Endothelial cell (in vitro differentiated cells): ENCODE measurements around the gene SPACDR. TPM values are rescaled to one million over a fixed set of nuclear protein-coding genes. Genes with fewer than 3 reads are reported as not detected.

Experiments used
- DNase-seq: peaks from one replicate; pipeline ENCODE4 v3.0.0; 2021; ENCODE audit warnings: low spot score
- H3K27ac Mint-ChIP-seq: one replicate; pipeline ENCODE4 v1.8.0; 2021; ENCODE audit warnings: mixed read lengths, inconsistent platforms; ENCODE audit not compliant: unreplicated experiment
- H3K27me3 Mint-ChIP-seq: one replicate; pipeline ENCODE4 v1.8.0; 2021; ENCODE audit warnings: mild to moderate bottlenecking, moderate library complexity, mixed read lengths, inconsistent platforms; ENCODE audit not compliant: unreplicated experiment
- H3K36me3 Mint-ChIP-seq: one replicate; pipeline ENCODE4 v1.8.0; 2021; ENCODE audit warnings: mild to moderate bottlenecking, low read depth, mixed read lengths, inconsistent platforms; ENCODE audit not compliant: unreplicated experiment
- H3K4me1 Mint-ChIP-seq: one replicate; pipeline ENCODE4 v1.8.0; 2021; ENCODE audit warnings: mild to moderate bottlenecking, mixed read lengths, inconsistent platforms; ENCODE audit not compliant: unreplicated experiment
- H3K4me3 Mint-ChIP-seq: one replicate; pipeline ENCODE4 v1.8.0; 2021; ENCODE audit warnings: mild to moderate bottlenecking, mixed read lengths, inconsistent platforms; ENCODE audit not compliant: unreplicated experiment
- H3K9me3 Mint-ChIP-seq: one replicate; pipeline ENCODE4 v1.8.0; 2021; ENCODE audit warnings: mixed read lengths, inconsistent platforms; ENCODE audit not compliant: unreplicated experiment
- CTCF ChIP-seq: fragments of 200-600 bp; sonication (generic); IDR thresholded peaks from one replicate; pipeline ENCODE4 v1.5.0; 2021; ENCODE audit warnings: antibody characterized with exemption; ENCODE audit not compliant: unreplicated experiment
- total RNA-seq: library from RNA; stranded (reverse); fragmentation: NEBNext Ultra II Directional; extraction: Animal tissue kit (Norgen Biotek cat#: 25700); gene quantifications from one replicate; pipeline ENCODE4 v1.2.1, GENCODE V29; 2021; ENCODE audit not compliant: unreplicated experiment

Gene SPACDR
- total RNA-seq, 1 donor from 2014 or later: 4.3 TPM

- H3K4me1 Mint-ChIP-seq: peaks cover 5% of the 10 kb centered on the region
- no peak overlapping the region for H3K27ac Mint-ChIP-seq
- no peaks in the 10 kb centered on the region for H3K9me3 Mint-ChIP-seq
- no peak for DNase-seq
- no peak for TF ChIP-seq CTCF
- no peaks in the 10 kb centered on the region for H3K36me3 Mint-ChIP-seq
- H3K27me3 Mint-ChIP-seq: peaks cover 2% of the 10 kb centered on the region
- H3K4me3 Mint-ChIP-seq: no peak overlapping the region
Observed at GRCh38 chr7:100418930-100419659, 45.0 kb downstream of the SPACDR start.

- no peak overlapping the region for H3K27ac Mint-ChIP-seq
- no peaks in the 10 kb centered on the region for H3K36me3 Mint-ChIP-seq
- H3K4me1 Mint-ChIP-seq: peaks cover 11% of the 10 kb centered on the region
- no peaks in the 10 kb centered on the region for H3K9me3 Mint-ChIP-seq
- H3K4me3 Mint-ChIP-seq: no peak overlapping the region
- no peak for DNase-seq
- peaks cover 2% of the 10 kb centered on the region for H3K27me3 Mint-ChIP-seq
- no peak for TF ChIP-seq CTCF
Observed at GRCh38 chr7:100415448-100415847, 48.6 kb downstream of the SPACDR start.

- Mint-ChIP-seq H3K4me1 (peaks cover 6% of the 10 kb centered on the region), H3K4me3 (no peak overlapping the region), H3K27me3 (peaks cover 2% of the 10 kb centered on the region), H3K36me3 (no peaks in the 10 kb centered on the region), H3K9me3 (no peaks in the 10 kb centered on the region), H3K27ac (no peak overlapping the region)
- no peak for DNase-seq
- TF ChIP-seq CTCF: no peak
Observed at GRCh38 chr7:100413889-100414288, 50.2 kb downstream of the SPACDR start.

GRCh38 chr7:100413346-100413745, 50.7 kb downstream of the SPACDR start:
- H3K4me1 Mint-ChIP-seq: peaks cover 6% of the 10 kb centered on the region
- H3K4me3 Mint-ChIP-seq: no peak overlapping the region
- no peaks in the 10 kb centered on the region for H3K9me3 Mint-ChIP-seq
- no peak for TF ChIP-seq CTCF
- DNase-seq: no peak
- peaks cover 2% of the 10 kb centered on the region for H3K27me3 Mint-ChIP-seq
- H3K27ac Mint-ChIP-seq: peak overlapping the region; percentile 28
- H3K36me3 Mint-ChIP-seq: no peaks in the 10 kb centered on the region

GRCh38 chr7:100411101-100411500, 53.0 kb downstream of the SPACDR start:
- no peak for TF ChIP-seq CTCF
- Mint-ChIP-seq H3K36me3 (no peaks in the 10 kb centered on the region), H3K9me3 (no peaks in the 10 kb centered on the region), H3K4me3 (no peak overlapping the region), H3K27me3 (peaks cover 3% of the 10 kb centered on the region), H3K27ac (no peak overlapping the region), H3K4me1 (peaks cover 6% of the 10 kb centered on the region)
- no peak for DNase-seq
